SK-N-SH (cell line): ENCODE results near the gene NLGN1. TPM values are rescaled to one million over a fixed set of nuclear protein-coding genes. Genes with fewer than 3 reads are reported as not detected.

Experiments used
- CTCF ChIA-PET: fragments of 300-600, 350-600 bp; formaldehyde crosslinking; extraction: SDS; loops from one replicate; lab custom pipeline; 2021; lab: Yijun Ruan, JAX
- POLR2A ChIA-PET: fragments of 350-600 bp; sonication (Branson Sonifier 250); formaldehyde crosslinking; extraction: SDS; loops from one replicate; lab custom pipeline; 2020; ENCODE audit warnings: antibody characterized with exemption, inconsistent platforms; lab: Yijun Ruan, JAX
- DNase-seq: peaks from one replicate; pipeline ENCODE4 v3.0.0; 2012
- H2AFZ ChIP-seq: fragments of 200-600 bp; sonication (generic); 2 replicates; pipeline ENCODE4 v1.8.1; 2016; ENCODE audit warnings: antibody characterized with exemption, mild to moderate bottlenecking, low read depth
- H3F3A ChIP-seq: fragments of 200-600 bp; sonication (generic); replicated peaks from 2 replicates; pipeline ENCODE3; 2016; ENCODE audit warnings: antibody characterized with exemption, mild to moderate bottlenecking; ENCODE audit not compliant: insufficient read depth
- H3K27ac ChIP-seq, 2 experiments: fragments of 200-500 bp in 1 of 2; fragments of 200-600 bp in 1 of 2; sonication (Bioruptor generic) in 1 of 2; sonication (generic), shearing (Covaris generic) in 1 of 2; 2 replicates each; pipeline versions ENCODE4 v1.5.1 to v1.6.1; 2014 to 2016; ENCODE audit warnings: low read depth in 2 of 2, inconsistent platforms in 1 of 2, low read length in 1 of 2, mild to moderate bottlenecking in 1 of 2, mixed read lengths in 1 of 2
- H3K27me3 ChIP-seq: fragments of 200-600 bp; sonication (generic), shearing (Covaris generic); 2 replicates; pipeline ENCODE4 v1.6.1; 2016; ENCODE audit warnings: mixed run types; ENCODE audit not compliant: insufficient read depth
- H3K36me3 ChIP-seq, 2 experiments: fragments of 200-500 bp in 1 of 2; fragments of 200-600 bp in 1 of 2; sonication (Bioruptor generic) in 1 of 2; sonication (generic) in 1 of 2; replicated peaks in 1 of 2; 2 replicates each; pipeline versions ENCODE3 to v1.5.1; 2014 to 2016; ENCODE audit warnings: low read length in 1 of 2, mild to moderate bottlenecking in 1 of 2; ENCODE audit not compliant: insufficient read depth in 2 of 2, control insufficient read depth in 1 of 2
- H3K4me1 ChIP-seq, 2 experiments: fragments of 200-500 bp in 1 of 2; fragments of 200-600 bp in 1 of 2; sonication (Bioruptor generic) in 1 of 2; sonication (generic), shearing (Covaris generic) in 1 of 2; 2 replicates each; pipeline versions ENCODE4 v1.5.1 to v1.6.1; 2014 to 2016; ENCODE audit warnings: low read depth in 1 of 2, low read length in 1 of 2, mixed run types in 1 of 2; ENCODE audit not compliant: insufficient read depth in 2 of 2, control insufficient read depth in 1 of 2
- H3K4me2 ChIP-seq: fragments of 200-600 bp; sonication (generic), shearing (Covaris generic); 2 replicates; pipeline ENCODE4 v1.6.1; 2017; ENCODE audit warnings: mixed run types
- H3K4me3 ChIP-seq, 2 experiments: fragments of 200-500 bp in 1 of 2; fragments of 200-600 bp in 1 of 2; sonication (Bioruptor generic) in 1 of 2; sonication (generic), shearing (Covaris generic) in 1 of 2; 2 replicates each; pipeline versions ENCODE4 v1.5.1 to v1.8.1; 2014 to 2016; ENCODE audit warnings: low read depth in 2 of 2, inconsistent platforms in 1 of 2, low read length in 1 of 2, mild to moderate bottlenecking in 1 of 2, mixed read lengths in 1 of 2, moderate library complexity in 1 of 2
- H3K79me2 ChIP-seq: fragments of 200-600 bp; sonication (generic); 2 replicates; pipeline ENCODE4 v1.8.1; 2017; ENCODE audit warnings: mild to moderate bottlenecking; ENCODE audit not compliant: insufficient read depth
- H3K9ac ChIP-seq: fragments of 200-600 bp; sonication (generic); 2 replicates; pipeline ENCODE4 v1.6.1; 2017; ENCODE audit warnings: mixed run types
- H3K9me2 ChIP-seq: fragments of 200-600 bp; sonication (generic); 2 replicates; pipeline ENCODE4 v1.6.1; 2017; ENCODE audit warnings: mixed run types
- H3K9me3 ChIP-seq: fragments of 200-600 bp; sonication (generic); 2 replicates; pipeline ENCODE4 v1.6.1; 2017; ENCODE audit warnings: mixed run types, mild to moderate bottlenecking, moderate library complexity
- H4K20me1 ChIP-seq: fragments of 200-600 bp; sonication (generic); 2 replicates; pipeline ENCODE4 v1.6.1; 2017; ENCODE audit warnings: mild to moderate bottlenecking, mixed run types; ENCODE audit not compliant: insufficient read depth
- CHD2 ChIP-seq: fragments of 150-350 bp; IDR thresholded peaks from 2 replicates; pipeline ENCODE4 v1.6.1; 2018; ENCODE audit warnings: low read length; ENCODE audit not compliant: partially characterized antibody
- EZH2phosphoT487 ChIP-seq: fragments of 200-600 bp; sonication (generic); IDR thresholded peaks from 2 replicates; pipeline ENCODE4 v1.6.1; 2017; ENCODE audit warnings: low read depth, mixed run types, mild to moderate bottlenecking, antibody characterized with exemption, moderate library complexity, borderline replicate concordance
- FOXM1 ChIP-seq: IDR thresholded peaks from 2 replicates; pipeline ENCODE4 v1.4.0; 2012; ENCODE audit warnings: low read depth, mild to moderate bottlenecking
- IRF3 ChIP-seq: fragments of 150-350 bp; IDR thresholded peaks from 2 replicates; pipeline ENCODE4 v1.6.1; 2016; ENCODE audit warnings: mild to moderate bottlenecking, low read depth, low read length
- JUND ChIP-seq: IDR thresholded peaks from 2 replicates; pipeline ENCODE4 v1.4.0; 2012
- MAX ChIP-seq: IDR thresholded peaks from 2 replicates; pipeline ENCODE4 v1.4.0; 2012; ENCODE audit warnings: low read depth
- MXI1 ChIP-seq: IDR thresholded peaks from 2 replicates; pipeline ENCODE4 v1.6.1; 2012; ENCODE audit warnings: mild to moderate bottlenecking, low read depth, low read length, improper control_type of control experiment
- REST ChIP-seq: IDR thresholded peaks from 2 replicates; pipeline ENCODE4 v1.6.1; 2012; ENCODE audit warnings: mild to moderate bottlenecking, low read depth, low read length, moderate library complexity
- TAF1 ChIP-seq: IDR thresholded peaks from 2 replicates; pipeline ENCODE4 v1.6.1; 2012; ENCODE audit warnings: low read depth, mild to moderate bottlenecking, low read length, moderate library complexity, borderline replicate concordance
- TCF12 ChIP-seq: IDR thresholded peaks from 2 replicates; pipeline ENCODE4 v1.4.0; 2012
- USF1 ChIP-seq: IDR thresholded peaks from 2 replicates; pipeline ENCODE4 v1.4.0; 2012; ENCODE audit warnings: low read depth, borderline replicate concordance
- USF2 ChIP-seq: fragments of 150-350 bp; IDR thresholded peaks from 2 replicates; pipeline ENCODE4 v1.6.1; 2017; ENCODE audit warnings: antibody characterized with exemption, low read length, low read depth, borderline replicate concordance
- YY1 ChIP-seq: IDR thresholded peaks from 2 replicates; pipeline ENCODE4 v1.4.0; 2012; ENCODE audit warnings: low read depth, mild to moderate bottlenecking
- WGBS: methylation state at CpG from one replicate; pipeline ENCODE4 v1.1.6; 2017; ENCODE audit warnings: low lambda C conversion rate; 5-methylcytosine and 5-hydroxymethylcytosine counted together
- polyA plus RNA-seq, 3 experiments: library from polyadenylated mRNA; depleted of rRNA; stranded (reverse); fragments of >200 nt; gene quantifications; 2 replicates each; pipeline ENCODE4 v1.2.3, GENCODE V29; 2012

NLGN1 gene
- polyA plus RNA-seq, 1 of the 3 experiments (the other 2 are of a cell fraction) = 1.5 TPM

GRCh38 chr3:173796890-173797289 is 399.3 kb downstream of the NLGN1 start:
- POLR2A ChIA-PET = no interaction called here
- WGBS = 79% methylated on average over 3 of the region's 3 CpGs

More at GRCh38 chr3:173796890-173797289, 399.3 kb downstream of the NLGN1 start:
- no peak for DNase-seq
- Histone ChIP-seq H3F3A (no peaks in the 10 kb centered on the region), H3K27ac (no peak overlapping the region), H3K4me1 (peaks cover 0 to 5% of the 10 kb centered on the region in 2 experiments; a peak in 2 of 4 replicates), H3K36me3 (peaks cover 0 to 5% of the 10 kb centered on the region in 2 experiments), H3K9me2 (no peaks in the 10 kb centered on the region), H3K9ac (no peak overlapping the region)
- CTCF ChIA-PET = no interaction called here
- TF ChIP-seq TAF1 (no peak), MAX (no peak), USF1 (no peak), USF2 (no peak), IRF3 (no peak), MXI1 (no peak), REST (no peak), YY1 (no peak), EZH2phosphoT487 (no peak), CHD2 (no peak), TCF12 (no peak), FOXM1 (no peak), JUND (no peak)
- TF ChIP-seq, all 33 proteins: peak for 0
- Histone ChIP-seq H2AFZ (no peak overlapping the region), H3K27me3 (no peaks in the 10 kb centered on the region), H3K4me2 (no peak overlapping the region), H3K9me3 (no peaks in the 10 kb centered on the region), H3K4me3 (no peak overlapping the region), H3K79me2 (no peaks in the 10 kb centered on the region), H4K20me1 (no peaks in the 10 kb centered on the region)
